ENCODE data around the gene SEPTIN10.
"Not testable (repeated sequence)": the region's sequence is repeated elsewhere in the genome, so short reads cannot be mapped to it uniquely, and the experiment has no call there.

SEPTIN10 gene

DNA sequence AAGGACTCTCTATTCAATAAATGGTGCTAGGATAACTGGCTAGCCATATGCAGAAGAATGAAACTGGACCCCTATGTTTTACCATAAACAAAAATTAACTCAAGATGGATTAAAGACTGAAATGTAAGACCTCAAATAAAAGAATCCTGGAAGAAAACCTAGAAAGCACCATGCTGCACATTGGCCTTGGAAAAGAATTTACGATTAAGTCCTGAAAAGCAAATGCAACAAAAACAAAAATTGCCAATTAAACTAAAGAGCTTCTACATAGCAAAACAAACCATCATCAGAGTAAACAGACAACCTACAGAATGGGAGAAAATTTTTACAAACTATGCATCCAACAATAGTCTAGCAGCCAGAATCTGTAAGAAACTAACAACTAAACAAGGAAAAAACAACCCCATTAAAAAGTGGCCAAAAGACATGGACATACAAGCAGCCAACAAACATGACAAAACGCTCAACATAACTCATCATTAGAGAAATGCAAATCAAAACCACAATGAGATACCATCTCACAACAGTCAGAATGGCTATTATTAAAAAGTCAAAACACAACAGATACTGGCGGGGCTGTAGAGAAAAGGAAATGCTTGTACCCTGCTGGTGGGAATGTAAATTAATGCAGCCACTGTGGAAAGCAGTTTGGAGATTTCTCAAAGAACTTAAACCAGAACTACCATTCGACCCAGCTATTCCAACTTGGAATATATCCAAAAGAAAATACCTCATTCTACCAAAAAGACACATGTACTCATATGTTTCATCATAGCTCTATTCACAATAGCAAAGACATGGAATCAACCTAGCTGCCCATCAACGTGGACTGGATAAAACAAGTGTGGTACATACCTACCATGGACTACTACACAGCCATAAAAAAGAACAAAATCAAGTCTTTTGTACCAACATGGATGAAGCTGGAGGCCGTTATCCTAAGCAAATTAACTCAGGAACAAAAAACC, 30.6 kb downstream of the SEPTIN10 start:
- H3K27me3 ChIP-seq (ENCODE audit: control insufficient read depth, insufficient read depth, low read length), result no peaks in the 10 kb centered on the region
- H3K36me3 ChIP-seq (ENCODE audit: control insufficient read depth, insufficient read depth, low read length), result peaks cover 4% of the 10 kb centered on the region
- H3K4me1 ChIP-seq (ENCODE audit: control insufficient read depth, insufficient read depth, low read length), result no peaks in the 10 kb centered on the region
- no peak overlapping the region for H3K4me3 ChIP-seq (ENCODE audit: low read length)
- no peak overlapping the region for H3K27ac ChIP-seq (ENCODE audit: low read depth, low read length)
- H3K9ac ChIP-seq (ENCODE audit: low read length), result no peak overlapping the region

GRCh38 chr2:109577630-109578029, 36.1 kb downstream of the SEPTIN10 start:
- not testable (repeated sequence) for H3K36me3 ChIP-seq (ENCODE audit: control insufficient read depth, insufficient read depth, low read length); H3K4me1 ChIP-seq (ENCODE audit: control insufficient read depth, insufficient read depth, low read length); H3K9ac ChIP-seq (ENCODE audit: low read length); H3K27me3 ChIP-seq (ENCODE audit: control insufficient read depth, insufficient read depth, low read length); H3K4me3 ChIP-seq (ENCODE audit: low read length); H3K27ac ChIP-seq (ENCODE audit: low read depth, low read length)

- Histone ChIP-seq H3K4me3 (ENCODE audit: low read length) (no peak overlapping the region), H3K9ac (ENCODE audit: low read length) (no peak overlapping the region), H3K27me3 (ENCODE audit: control insufficient read depth, insufficient read depth, low read length) (no peaks in the 10 kb centered on the region), H3K27ac (ENCODE audit: low read depth, low read length) (no peak overlapping the region), H3K4me1 (ENCODE audit: control insufficient read depth, insufficient read depth, low read length) (no peaks in the 10 kb centered on the region), H3K36me3 (ENCODE audit: control insufficient read depth, insufficient read depth, low read length) (no peaks in the 10 kb centered on the region)
Observed at GRCh38 chr2:109575373-109575772, 38.4 kb downstream of the SEPTIN10 start.

DNA sequence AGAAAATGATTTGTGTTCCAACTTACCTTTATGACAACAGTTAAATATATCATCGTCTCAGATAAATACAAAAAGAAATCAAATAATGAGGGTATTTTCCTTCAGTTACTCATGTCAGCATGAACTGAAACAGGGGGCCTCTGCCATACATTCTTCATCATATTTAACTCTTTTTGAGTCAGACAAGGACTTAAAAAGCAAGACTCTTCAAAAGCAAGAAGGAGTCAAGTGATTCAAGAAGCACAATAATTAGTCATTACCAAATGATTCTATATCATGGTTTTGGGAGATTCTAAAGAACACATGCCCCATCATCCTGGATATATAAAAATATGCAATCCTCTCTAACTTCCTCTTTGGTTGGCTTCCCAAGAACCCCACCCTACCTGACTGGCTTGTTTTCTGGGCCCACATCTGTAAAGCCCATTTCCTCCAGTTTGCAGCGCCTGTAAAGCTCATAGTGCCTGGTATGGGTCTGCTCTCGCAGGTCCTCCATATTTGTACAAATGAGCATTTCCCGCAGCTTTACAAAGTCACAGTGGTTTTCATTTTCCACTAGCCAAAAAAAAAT, 49.7 kb downstream of the SEPTIN10 start:
- Histone ChIP-seq H3K27ac (ENCODE audit: low read depth, low read length) (no peak overlapping the region), H3K36me3 (ENCODE audit: control insufficient read depth, insufficient read depth, low read length) (peaks cover 4% of the 10 kb centered on the region), H3K27me3 (ENCODE audit: control insufficient read depth, insufficient read depth, low read length) (no peaks in the 10 kb centered on the region), H3K4me3 (ENCODE audit: low read length) (no peak overlapping the region), H3K4me1 (ENCODE audit: control insufficient read depth, insufficient read depth, low read length) (no peaks in the 10 kb centered on the region), H3K9ac (ENCODE audit: low read length) (no peak overlapping the region)

DNA sequence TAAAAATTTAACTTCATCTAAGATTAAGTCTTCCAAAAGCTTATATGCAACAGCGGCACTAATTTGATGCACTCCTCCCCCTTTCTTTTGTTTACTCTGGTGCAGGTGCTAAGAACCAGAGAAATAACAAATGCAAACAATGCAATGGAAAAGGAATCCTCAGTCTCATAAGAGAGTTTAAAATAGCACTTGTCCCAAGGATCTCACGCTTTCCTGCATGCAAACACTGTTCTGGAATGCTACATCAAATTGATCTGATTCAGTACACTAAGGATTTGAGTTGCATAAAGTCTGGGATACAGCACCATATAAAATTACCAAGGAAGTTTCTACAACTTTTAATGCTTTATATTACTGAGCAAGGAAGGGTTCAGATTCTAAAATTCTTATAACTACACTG, 50.5 kb downstream of the SEPTIN10 start:
- Histone ChIP-seq H3K27me3 (ENCODE audit: control insufficient read depth, insufficient read depth, low read length) (no peaks in the 10 kb centered on the region), H3K27ac (ENCODE audit: low read depth, low read length) (no peak overlapping the region), H3K36me3 (ENCODE audit: control insufficient read depth, insufficient read depth, low read length) (peaks cover 4% of the 10 kb centered on the region), H3K4me3 (ENCODE audit: low read length) (no peak overlapping the region), H3K4me1 (ENCODE audit: control insufficient read depth, insufficient read depth, low read length) (no peaks in the 10 kb centered on the region), H3K9ac (ENCODE audit: low read length) (no peak overlapping the region)

- no peak overlapping the region for H3K27ac ChIP-seq (ENCODE audit: low read depth, low read length)
Observed at GRCh38 chr2:109562421-109562820, 51.3 kb downstream of the SEPTIN10 start.

GRCh38 chr2:109560265-109560664, 53.5 kb downstream of the SEPTIN10 start:
- no peak overlapping the region for H3K9ac ChIP-seq (ENCODE audit: low read length)
- H3K36me3 ChIP-seq (ENCODE audit: control insufficient read depth, insufficient read depth, low read length), result no peaks in the 10 kb centered on the region
- H3K4me1 ChIP-seq (ENCODE audit: control insufficient read depth, insufficient read depth, low read length), result no peaks in the 10 kb centered on the region
- no peak overlapping the region for H3K27ac ChIP-seq (ENCODE audit: low read depth, low read length)
- H3K27me3 ChIP-seq (ENCODE audit: control insufficient read depth, insufficient read depth, low read length), result no peaks in the 10 kb centered on the region
- no peak overlapping the region for H3K4me3 ChIP-seq (ENCODE audit: low read length)

More at GRCh38 chr2:109562421-109562820, 51.3 kb downstream of the SEPTIN10 start:
- H3K27me3 ChIP-seq (ENCODE audit: control insufficient read depth, insufficient read depth, low read length), result no peaks in the 10 kb centered on the region
- no peak overlapping the region for H3K4me3 ChIP-seq (ENCODE audit: low read length)
- H3K9ac ChIP-seq (ENCODE audit: low read length), result no peak overlapping the region
- H3K4me1 ChIP-seq (ENCODE audit: control insufficient read depth, insufficient read depth, low read length), result no peaks in the 10 kb centered on the region
- peaks cover 4% of the 10 kb centered on the region for H3K36me3 ChIP-seq (ENCODE audit: control insufficient read depth, insufficient read depth, low read length)

DNA sequence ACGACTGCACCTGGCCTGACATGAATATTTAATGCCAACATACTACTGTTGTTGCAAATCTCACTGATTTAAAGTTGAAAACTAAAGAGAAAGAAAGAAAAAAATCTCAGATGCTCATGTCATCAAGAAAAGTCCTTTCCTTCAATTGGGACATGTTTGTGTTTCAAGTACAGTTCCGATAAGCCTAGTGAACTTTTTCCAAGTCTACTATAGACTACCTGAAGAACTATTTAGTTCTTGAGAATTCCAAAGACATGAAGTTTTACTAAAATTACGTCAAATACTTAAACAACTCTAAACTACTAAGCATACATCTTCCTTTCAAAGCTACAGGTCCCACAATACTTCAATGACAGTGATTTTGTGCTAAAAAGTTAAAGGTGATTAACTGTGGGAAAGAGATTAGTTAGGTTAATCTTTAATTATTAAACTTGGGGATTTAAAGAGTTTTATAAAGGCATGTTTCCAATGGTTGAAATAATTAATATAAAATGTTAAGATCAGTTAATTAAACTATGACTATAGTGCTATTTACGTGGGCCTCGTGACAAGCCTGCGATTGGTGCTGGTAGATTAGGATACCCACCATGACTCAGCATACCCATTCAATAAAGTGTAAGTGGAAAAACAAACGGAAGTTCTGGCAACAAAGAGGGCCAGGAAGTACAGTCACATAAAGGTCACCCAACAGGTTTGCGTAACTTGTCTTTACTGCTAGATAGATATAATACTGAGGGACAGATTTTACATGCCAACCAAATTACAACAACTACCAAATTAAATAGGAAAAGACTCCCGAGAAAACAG, 55.5 kb downstream of the SEPTIN10 start:
- Histone ChIP-seq H3K36me3 (ENCODE audit: control insufficient read depth, insufficient read depth, low read length) (no peaks in the 10 kb centered on the region), H3K27ac (ENCODE audit: low read depth, low read length) (no peak overlapping the region)

DNA sequence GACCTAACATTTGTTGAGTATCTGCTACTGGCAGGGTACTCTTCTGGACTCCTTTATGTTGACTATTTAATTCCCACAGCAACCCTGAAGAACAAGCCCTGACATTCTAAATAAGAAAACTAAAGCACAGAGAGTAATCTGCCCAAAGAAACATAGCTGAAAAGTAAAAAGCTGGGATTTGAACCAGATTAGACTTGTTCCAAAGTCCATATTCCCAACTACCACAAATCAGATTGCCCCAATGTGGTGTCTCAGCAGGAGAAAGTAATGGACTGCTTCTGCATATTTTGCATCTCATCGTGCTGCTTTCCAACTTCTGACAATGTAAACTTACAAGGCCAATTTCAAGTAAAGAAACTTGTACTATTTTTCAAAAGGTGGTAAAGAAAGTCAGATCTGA, 56.5 kb downstream of the SEPTIN10 start:
- Histone ChIP-seq H3K9ac (ENCODE audit: low read length) (no peak overlapping the region), H3K4me3 (ENCODE audit: low read length) (no peak overlapping the region), H3K4me1 (ENCODE audit: control insufficient read depth, insufficient read depth, low read length) (no peaks in the 10 kb centered on the region), H3K27ac (ENCODE audit: low read depth, low read length) (no peak overlapping the region), H3K36me3 (ENCODE audit: control insufficient read depth, insufficient read depth, low read length) (no peaks in the 10 kb centered on the region), H3K27me3 (ENCODE audit: control insufficient read depth, insufficient read depth, low read length) (no peaks in the 10 kb centered on the region)

More for the DNA sequence above, 55.5 kb downstream of the SEPTIN10 start:
- H3K4me1 ChIP-seq (ENCODE audit: control insufficient read depth, insufficient read depth, low read length), result no peaks in the 10 kb centered on the region
- no peaks in the 10 kb centered on the region for H3K27me3 ChIP-seq (ENCODE audit: control insufficient read depth, insufficient read depth, low read length)
- H3K4me3 ChIP-seq (ENCODE audit: low read length), result no peak overlapping the region
- no peak overlapping the region for H3K9ac ChIP-seq (ENCODE audit: low read length)

- no peaks in the 10 kb centered on the region for H3K27me3 ChIP-seq (ENCODE audit: control insufficient read depth, insufficient read depth, low read length)
Observed at GRCh38 chr2:109555346-109555900, 58.3 kb downstream of the SEPTIN10 start.

GRCh38 chr2:109554758-109555157, 59.0 kb downstream of the SEPTIN10 start:
- Histone ChIP-seq H3K9ac (ENCODE audit: low read length) (no peak overlapping the region), H3K4me3 (ENCODE audit: low read length) (no peak overlapping the region), H3K27me3 (ENCODE audit: control insufficient read depth, insufficient read depth, low read length) (no peaks in the 10 kb centered on the region), H3K27ac (ENCODE audit: low read depth, low read length) (no peak overlapping the region), H3K4me1 (ENCODE audit: control insufficient read depth, insufficient read depth, low read length) (no peaks in the 10 kb centered on the region), H3K36me3 (ENCODE audit: control insufficient read depth, insufficient read depth, low read length) (no peaks in the 10 kb centered on the region)

More at GRCh38 chr2:109555346-109555900, 58.3 kb downstream of the SEPTIN10 start:
- Histone ChIP-seq H3K4me3 (ENCODE audit: low read length) (no peak overlapping the region), H3K36me3 (ENCODE audit: control insufficient read depth, insufficient read depth, low read length) (no peaks in the 10 kb centered on the region), H3K4me1 (ENCODE audit: control insufficient read depth, insufficient read depth, low read length) (no peaks in the 10 kb centered on the region), H3K9ac (ENCODE audit: low read length) (no peak overlapping the region), H3K27ac (ENCODE audit: low read depth, low read length) (no peak overlapping the region)

GRCh38 chr2:109549016-109549590, 64.7 kb downstream of the SEPTIN10 start:
- Histone ChIP-seq H3K36me3 (ENCODE audit: control insufficient read depth, insufficient read depth, low read length) (no peaks in the 10 kb centered on the region), H3K27ac (ENCODE audit: low read depth, low read length) (no peak overlapping the region), H3K4me1 (ENCODE audit: control insufficient read depth, insufficient read depth, low read length) (no peaks in the 10 kb centered on the region)

More at GRCh38 chr2:109549016-109549590, 64.7 kb downstream of the SEPTIN10 start:
- no peak overlapping the region for H3K4me3 ChIP-seq (ENCODE audit: low read length)
- H3K9ac ChIP-seq (ENCODE audit: low read length), result no peak overlapping the region
- no peaks in the 10 kb centered on the region for H3K27me3 ChIP-seq (ENCODE audit: control insufficient read depth, insufficient read depth, low read length)

Data from rectal smooth muscle tissue (tissue), 1 donor.